Suprapubic skin (tissue), 3 donors: Measurements from ENCODE around the gene OR4D9.

Experiments
- EP300 ChIP-seq: sonication (generic); formaldehyde crosslinking; IDR thresholded peaks from one replicate; pipeline ENCODE4 v1.6.1; 2017; ENCODE audit warnings: antibody characterized with exemption
- POLR2A ChIP-seq, 2 donors: fragments of 450-650 bp; IDR thresholded peaks; one replicate each; pipeline ENCODE4 v1.6.1; 2017; ENCODE audit warnings: antibody characterized with exemption in 2 of 2, mild to moderate bottlenecking in 2 of 2, moderate library complexity in 2 of 2
- TF ChIP-seq, protein P1 (sequence below), 2 donors: fragments of 200-600 bp in 1 of 2; fragments of 450-650 bp in 1 of 2; sonication (generic) in 1 of 2; IDR thresholded peaks; one replicate each; pipeline ENCODE4 v1.5.1; 2016 to 2019; ENCODE audit warnings: antibody characterized with exemption in 2 of 2, mild to moderate bottlenecking in 1 of 2, moderate library complexity in 1 of 2

- TF ChIP-seq, protein P1, sequence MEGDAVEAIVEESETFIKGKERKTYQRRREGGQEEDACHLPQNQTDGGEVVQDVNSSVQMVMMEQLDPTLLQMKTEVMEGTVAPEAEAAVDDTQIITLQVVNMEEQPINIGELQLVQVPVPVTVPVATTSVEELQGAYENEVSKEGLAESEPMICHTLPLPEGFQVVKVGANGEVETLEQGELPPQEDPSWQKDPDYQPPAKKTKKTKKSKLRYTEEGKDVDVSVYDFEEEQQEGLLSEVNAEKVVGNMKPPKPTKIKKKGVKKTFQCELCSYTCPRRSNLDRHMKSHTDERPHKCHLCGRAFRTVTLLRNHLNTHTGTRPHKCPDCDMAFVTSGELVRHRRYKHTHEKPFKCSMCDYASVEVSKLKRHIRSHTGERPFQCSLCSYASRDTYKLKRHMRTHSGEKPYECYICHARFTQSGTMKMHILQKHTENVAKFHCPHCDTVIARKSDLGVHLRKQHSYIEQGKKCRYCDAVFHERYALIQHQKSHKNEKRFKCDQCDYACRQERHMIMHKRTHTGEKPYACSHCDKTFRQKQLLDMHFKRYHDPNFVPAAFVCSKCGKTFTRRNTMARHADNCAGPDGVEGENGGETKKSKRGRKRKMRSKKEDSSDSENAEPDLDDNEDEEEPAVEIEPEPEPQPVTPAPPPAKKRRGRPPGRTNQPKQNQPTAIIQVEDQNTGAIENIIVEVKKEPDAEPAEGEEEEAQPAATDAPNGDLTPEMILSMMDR (IDR thresholded peaks at IDR 0.05): no peak
- no peak for TF ChIP-seq EP300
- no peak for TF ChIP-seq POLR2A (IDR thresholded peaks at IDR 0.05)
Measured at GRCh38 chr11:59550842-59551658, 39.7 kb downstream of the OR4D9 start.
